DMS53 treated with DMSO at 0.1 percent for 48 hours (cell line): Measurements from ENCODE around the gene FGF14.

ENCODE experiments used
- DNase-seq: peaks from one replicate; lab custom pipeline; 2025; ENCODE audit not compliant: unreplicated experiment; lab: John Stamatoyannopoulos, UW

FGF14 gene

GRCh38 chr13:101811284-101811839 is 590.5 kb downstream of the FGF14 start:
- DNase-seq = no peak

GRCh38 chr13:101799196-101799595 is 602.7 kb downstream of the FGF14 start:
- DNase-seq = no peak

- DNase-seq = no peak
These were observed 603.4 kb downstream of the FGF14 start for GRCh38 chr13:101798437-101798836.

GRCh38 chr13:101795460-101795859 is 606.4 kb downstream of the FGF14 start:
- no peak for DNase-seq

GRCh38 chr13:101795025-101795424 is 606.8 kb downstream of the FGF14 start:
- no peak for DNase-seq

GRCh38 chr13:101792189-101792588 is 609.7 kb downstream of the FGF14 start:
- no peak for DNase-seq

GRCh38 chr13:101785858-101786257 is 616.0 kb downstream of the FGF14 start:
- DNase-seq = peak; percentile 1

GRCh38 chr13:101784313-101784712 is 617.5 kb downstream of the FGF14 start:
- DNase-seq = no peak

GRCh38 chr13:101783554-101783953 is 618.3 kb downstream of the FGF14 start:
- no peak for DNase-seq

GRCh38 chr13:101780211-101780610 is 621.6 kb downstream of the FGF14 start:
- no peak for DNase-seq

- DNase-seq = no peak
These were observed 622.7 kb downstream of the FGF14 start for GRCh38 chr13:101779147-101779546.

GRCh38 chr13:101775267-101775666 is 626.6 kb downstream of the FGF14 start:
- DNase-seq = no peak

GRCh38 chr13:101774393-101774792 is 627.5 kb downstream of the FGF14 start:
- DNase-seq = no peak

GRCh38 chr13:101773062-101773461 is 628.8 kb downstream of the FGF14 start:
- DNase-seq = no peak

GRCh38 chr13:101767131-101767530 is 634.7 kb downstream of the FGF14 start:
- no peak for DNase-seq

- no peak for DNase-seq
These were observed 638.7 kb downstream of the FGF14 start for GRCh38 chr13:101763191-101763590.

- peak; percentile 31 for DNase-seq
These were observed 644.3 kb downstream of the FGF14 start for GRCh38 chr13:101757446-101758039.

GRCh38 chr13:101755228-101755887 is 646.5 kb downstream of the FGF14 start:
- DNase-seq = no peak

GRCh38 chr13:101752432-101752831 is 649.4 kb downstream of the FGF14 start:
- DNase-seq = no peak

GRCh38 chr13:101751488-101751887 is 650.4 kb downstream of the FGF14 start:
- DNase-seq = no peak

- no peak for DNase-seq
These were observed 652.3 kb downstream of the FGF14 start for GRCh38 chr13:101749584-101749983.

GRCh38 chr13:101747039-101747438 is 654.8 kb downstream of the FGF14 start:
- DNase-seq = peak; percentile 9

- no peak for DNase-seq
These were observed 655.3 kb downstream of the FGF14 start for GRCh38 chr13:101746513-101746912.
